Keratinocyte (primary cell): ENCODE results near the gene MIX23.

Source experiments
- CTCF ChIP-seq, 3 experiments: IDR thresholded peaks in 1 of 3; conservative IDR thresholded peaks in 1 of 3; optimal IDR thresholded peaks in 1 of 3; 2 replicates in 2 of 3; 3 replicates in 1 of 3; pipeline versions ENCODE3 to v1.5.1; 2011; ENCODE audit warnings: low read length in 3 of 3, mild to moderate bottlenecking in 3 of 3, moderate library complexity in 2 of 3, control low read depth in 1 of 3, inconsistent platforms in 1 of 3; ENCODE audit not compliant: insufficient read depth in 2 of 3; ENCODE audit errors: extremely low read depth in 1 of 3
- EZH2 ChIP-seq: IDR thresholded peaks from one replicate; pipeline ENCODE4 v1.6.1; 2012; ENCODE audit warnings: inconsistent platforms, mild to moderate bottlenecking, low read length, moderate library complexity

- TF ChIP-seq CTCF (optimal IDR thresholded peaks at IDR 0.05 in 1 of 3, IDR thresholded peaks at IDR 0.05 in 1 of 3, conservative IDR thresholded peaks at IDR 0.05 in 1 of 3; ENCODE audit: extremely low read depth in 1 of 3, insufficient read depth in 2 of 3, low read length in 3 of 3) = no peak
- TF ChIP-seq EZH2 = no peak
Observed at GRCh38 chr3:122405015-122405414, 22.0 kb upstream of the MIX23 start.
